Fibroblast of mammary gland (primary cell): ENCODE measurements around the gene CAMKV.
"Not testable (repeated sequence)": the region's sequence is repeated elsewhere in the genome, so short reads cannot be mapped to it uniquely, and the experiment has no call there.

Experiments
- DNase-seq: peaks from one replicate; pipeline ENCODE4 v3.0.0-alpha.2; 2010; ENCODE audit warnings: low read depth
- H3K4me3 ChIP-seq: 2 replicates; pipeline ENCODE4 v1.5.1; 2011; ENCODE audit warnings: low read depth, mild to moderate bottlenecking, low read length, moderate library complexity; ENCODE audit not compliant: control insufficient read depth
- TF ChIP-seq, protein P1 (sequence below): conservative IDR thresholded peaks from 2 replicates; pipeline ENCODE4 v1.5.1; 2011; ENCODE audit warnings: low read depth, low read length, inconsistent platforms; ENCODE audit not compliant: control insufficient read depth, insufficient read depth

CAMKV gene

DNA sequence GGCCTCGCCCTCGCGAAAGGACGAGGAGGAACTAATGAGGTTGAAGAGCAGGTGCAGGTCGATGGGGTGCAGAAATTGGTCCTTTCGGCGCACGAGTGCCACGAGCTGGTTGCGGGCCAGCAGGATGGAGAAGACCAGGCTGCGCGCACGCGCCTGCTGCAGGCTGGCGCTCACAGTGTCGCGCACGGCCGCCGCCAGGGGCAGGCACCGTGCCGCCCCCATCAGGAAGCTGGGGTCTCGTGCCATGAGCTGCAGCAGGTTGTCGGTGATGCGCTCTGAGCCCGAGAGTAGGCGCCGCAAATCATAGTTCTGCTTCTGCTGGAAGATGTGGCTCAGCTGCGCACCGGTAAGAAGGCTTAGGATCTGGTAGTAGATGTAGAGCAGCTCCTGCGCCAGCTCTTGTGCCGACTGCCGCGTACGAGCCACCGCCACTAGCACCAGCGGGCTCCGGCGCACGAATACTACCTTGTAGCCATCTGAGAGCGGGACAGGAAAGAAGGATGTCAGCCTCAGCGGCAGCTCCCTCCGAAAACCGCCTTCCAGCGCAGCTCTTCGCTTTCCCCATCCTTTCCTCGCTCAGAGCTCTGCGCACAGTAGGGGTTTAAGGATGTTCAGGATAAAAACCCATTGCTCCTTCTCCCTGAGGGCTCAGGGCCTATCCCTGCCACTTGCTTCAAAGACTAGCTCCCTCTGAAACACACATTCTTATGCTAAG is 40.9 kb upstream of the CAMKV start:
- TF ChIP-seq, protein P1, sequence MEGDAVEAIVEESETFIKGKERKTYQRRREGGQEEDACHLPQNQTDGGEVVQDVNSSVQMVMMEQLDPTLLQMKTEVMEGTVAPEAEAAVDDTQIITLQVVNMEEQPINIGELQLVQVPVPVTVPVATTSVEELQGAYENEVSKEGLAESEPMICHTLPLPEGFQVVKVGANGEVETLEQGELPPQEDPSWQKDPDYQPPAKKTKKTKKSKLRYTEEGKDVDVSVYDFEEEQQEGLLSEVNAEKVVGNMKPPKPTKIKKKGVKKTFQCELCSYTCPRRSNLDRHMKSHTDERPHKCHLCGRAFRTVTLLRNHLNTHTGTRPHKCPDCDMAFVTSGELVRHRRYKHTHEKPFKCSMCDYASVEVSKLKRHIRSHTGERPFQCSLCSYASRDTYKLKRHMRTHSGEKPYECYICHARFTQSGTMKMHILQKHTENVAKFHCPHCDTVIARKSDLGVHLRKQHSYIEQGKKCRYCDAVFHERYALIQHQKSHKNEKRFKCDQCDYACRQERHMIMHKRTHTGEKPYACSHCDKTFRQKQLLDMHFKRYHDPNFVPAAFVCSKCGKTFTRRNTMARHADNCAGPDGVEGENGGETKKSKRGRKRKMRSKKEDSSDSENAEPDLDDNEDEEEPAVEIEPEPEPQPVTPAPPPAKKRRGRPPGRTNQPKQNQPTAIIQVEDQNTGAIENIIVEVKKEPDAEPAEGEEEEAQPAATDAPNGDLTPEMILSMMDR: no peak
- H3K4me3 ChIP-seq: no peak overlapping the region
- no peak for DNase-seq

DNA sequence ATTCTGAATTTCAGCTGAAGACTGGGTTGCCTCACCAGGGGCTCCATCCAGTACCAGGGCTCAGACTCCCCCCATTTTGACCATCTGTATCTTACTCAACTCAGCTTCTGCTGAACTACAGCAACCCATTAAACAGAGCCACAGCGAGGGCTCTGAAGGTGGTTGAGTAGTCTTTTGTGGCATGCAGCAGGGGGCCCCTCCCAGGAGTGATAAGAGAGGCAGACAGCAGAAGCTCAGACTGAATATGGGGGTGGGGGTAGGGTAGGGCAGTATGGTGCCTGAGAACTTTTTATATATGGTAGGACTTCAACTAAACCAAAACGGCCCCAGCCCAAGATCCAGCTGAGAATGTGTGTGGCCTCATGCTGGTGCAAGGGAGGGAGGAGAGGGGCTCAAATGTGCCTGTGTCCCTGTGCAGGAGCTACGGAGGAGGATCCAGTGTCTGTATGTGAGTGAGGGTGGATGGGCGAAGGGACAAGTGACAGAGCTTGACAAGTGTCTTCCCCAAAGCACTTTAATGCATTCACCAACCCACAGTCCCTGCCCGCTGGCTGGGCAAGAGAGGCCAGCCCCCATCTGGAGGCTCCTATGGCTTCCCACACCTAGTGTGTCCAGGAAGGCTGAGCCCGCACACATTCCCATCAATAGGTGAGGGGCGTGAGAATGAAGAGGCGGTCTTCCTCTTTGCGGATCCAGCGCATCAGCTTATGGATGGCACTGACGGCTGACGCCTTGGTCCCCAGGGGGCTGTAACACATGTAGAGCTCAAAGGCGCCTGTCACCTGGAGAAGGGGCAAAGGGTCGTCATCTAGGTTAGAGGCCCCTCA is 38.9 kb upstream of the CAMKV start:
- DNase-seq: no peak
- TF ChIP-seq, protein P1: no peak
- H3K4me3 ChIP-seq: no peak overlapping the region

DNA sequence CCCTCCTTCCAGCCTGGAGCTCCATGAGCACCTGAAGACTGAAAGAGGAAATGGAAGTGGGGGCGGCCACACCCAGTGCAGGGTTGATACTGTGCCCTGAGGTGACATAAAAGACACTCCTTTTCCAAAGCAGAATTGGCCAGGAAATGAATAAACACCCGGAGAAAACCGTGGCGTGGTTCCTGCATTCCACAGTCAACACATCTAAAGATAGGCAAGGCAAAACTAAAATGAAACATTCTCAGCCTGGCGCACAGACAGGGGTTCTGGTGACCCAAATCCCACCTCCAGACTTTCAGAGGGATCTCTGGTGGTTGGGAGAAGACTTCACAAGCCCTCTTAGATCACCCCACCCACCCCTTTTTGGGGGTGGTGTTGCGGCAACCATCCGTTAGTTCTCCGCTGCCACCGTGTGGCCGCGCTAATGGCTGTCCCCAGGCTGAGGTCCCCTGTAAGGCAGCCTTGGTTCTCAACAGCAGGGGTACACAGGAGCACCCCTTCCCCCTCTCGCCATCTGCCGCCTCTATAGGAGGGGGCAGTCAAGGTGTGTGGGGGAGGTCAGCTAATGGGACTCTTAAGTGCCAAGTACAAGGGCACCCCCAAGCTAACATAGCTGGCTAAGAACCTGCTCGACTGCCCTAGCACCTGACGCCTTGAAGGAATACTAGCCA is 36.5 kb upstream of the CAMKV start:
- no peak overlapping the region for H3K4me3 ChIP-seq
- TF ChIP-seq, protein P1: peak; percentile 50
- DNase-seq: peak; percentile 31

GRCh38 chr3:49904448-49904847 is 34.7 kb upstream of the CAMKV start:
- DNase-seq, H3K4me3 ChIP-seq: not testable (repeated sequence)

DNA sequence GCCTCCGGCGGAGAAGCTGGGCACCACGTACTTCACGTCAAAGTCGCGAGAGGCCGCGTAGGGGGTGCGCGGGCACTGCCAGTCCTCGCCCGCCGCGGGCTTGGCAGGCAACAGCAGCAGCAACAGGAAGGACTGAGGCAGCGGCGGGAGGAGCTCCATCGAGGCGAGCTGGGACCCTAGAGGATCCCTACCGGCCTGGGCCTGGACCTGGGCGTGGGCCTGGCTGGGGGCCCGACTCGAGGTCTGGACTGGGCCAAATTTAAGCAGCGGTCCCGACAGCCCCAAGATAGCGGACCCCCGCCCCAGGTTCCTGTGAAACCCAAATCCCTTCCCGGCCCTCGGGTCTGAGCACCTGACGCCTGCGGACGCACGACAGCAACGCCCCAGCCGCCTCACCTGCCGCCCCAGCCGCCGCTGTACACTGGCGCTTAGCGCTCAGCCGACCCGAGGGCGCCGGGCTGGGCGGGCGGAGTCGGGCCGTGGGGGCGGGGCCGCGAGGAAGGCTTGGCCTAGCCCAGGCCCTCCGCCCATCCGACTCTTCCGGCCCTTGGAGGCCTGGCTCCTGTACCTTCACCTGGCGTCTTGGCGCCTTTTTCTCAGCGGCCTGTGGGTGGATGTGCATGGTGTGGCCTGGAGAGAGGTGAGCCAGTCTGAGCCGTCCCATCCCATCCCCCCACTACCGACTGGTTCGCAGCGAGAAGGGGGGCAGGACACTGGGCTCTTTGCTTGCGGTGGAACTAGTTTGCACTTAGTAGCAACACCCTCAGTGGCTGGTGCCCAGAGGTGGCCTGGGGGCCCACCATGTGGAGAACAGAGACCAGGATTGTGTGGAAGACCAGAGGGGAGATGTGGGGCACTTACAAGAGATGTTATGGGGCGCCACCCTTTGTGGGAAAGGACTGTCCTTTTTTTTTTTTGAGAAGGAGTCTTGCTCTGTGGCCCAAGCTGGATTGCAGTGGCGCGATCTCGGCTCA is 34.0 kb upstream of the CAMKV start, which contains the start of gene MST1R:
TSS of gene MST1R (minus strand) at position 423 of the 974 bp plus-strand sequence. CDS start at position 159, 264 bp downstream.
- TF ChIP-seq, protein P1: no peak
- DNase-seq: peak; percentile 12
- peak within 1 kb of the TSS; percentile 34 for H3K4me3 ChIP-seq

DNA sequence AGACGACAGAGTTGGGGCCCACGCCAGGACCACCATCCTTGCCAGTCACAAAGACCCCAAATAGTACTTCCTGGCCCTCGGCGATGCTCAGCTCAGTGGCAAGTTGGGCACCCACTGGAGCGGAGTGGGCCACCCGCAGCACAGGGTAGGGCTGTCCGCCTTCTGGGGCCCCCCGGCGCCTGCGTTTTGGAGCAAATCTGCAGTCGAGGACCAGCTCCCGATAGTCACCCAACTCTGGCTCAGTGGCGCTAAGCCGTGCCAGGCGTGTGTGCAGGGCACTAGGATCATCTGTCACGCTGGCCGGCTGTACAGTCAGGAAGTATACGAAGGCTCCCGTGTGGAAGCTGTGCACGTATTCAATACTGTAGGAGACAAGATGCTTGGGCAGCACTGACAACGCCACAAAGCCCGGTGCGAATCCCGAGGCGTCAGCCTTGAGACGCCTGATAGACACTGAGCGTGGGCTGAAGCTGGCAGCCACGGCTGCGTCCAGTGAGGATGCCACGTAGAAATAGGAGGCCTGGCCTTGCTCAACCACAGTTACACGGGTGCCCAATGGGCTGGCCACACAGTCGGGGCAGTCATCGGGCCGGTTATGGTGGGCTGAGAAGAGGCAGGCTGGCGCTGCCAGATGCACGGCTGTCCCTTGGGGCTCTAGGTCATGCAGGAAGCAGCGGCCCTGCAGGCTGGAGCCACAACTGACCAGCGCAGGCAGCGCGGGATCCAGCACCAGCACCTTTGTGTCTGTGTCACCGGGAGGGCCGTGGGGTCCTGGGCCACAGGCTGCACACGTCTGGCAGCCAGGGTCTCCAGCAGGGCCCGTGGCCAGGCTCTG is 33.0 kb upstream of the CAMKV start:
- no peak overlapping the region for H3K4me3 ChIP-seq
- no peak for DNase-seq
- TF ChIP-seq, protein P1: no peak
